IMR-90 (cell line): ENCODE results near the gene OR6F1.

Experiments
- BHLHE40 ChIP-seq: fragments of 150-350 bp; IDR thresholded peaks from 2 replicates; pipeline ENCODE4 v1.6.1; 2016; ENCODE audit warnings: mild to moderate bottlenecking, low read depth, low read length
- POLR2A ChIP-seq: IDR thresholded peaks from 2 replicates; pipeline ENCODE4 v1.6.1; 2012; ENCODE audit warnings: mild to moderate bottlenecking, low read depth, low read length
- RAD21 ChIP-seq: IDR thresholded peaks from 2 replicates; pipeline ENCODE4 v1.6.1; 2012; ENCODE audit warnings: low read length, improper control_type of control experiment
- RCOR1 ChIP-seq: IDR thresholded peaks from 2 replicates; pipeline ENCODE4 v1.6.1; 2012; ENCODE audit warnings: mild to moderate bottlenecking, low read length, improper control_type of control experiment; ENCODE audit not compliant: insufficient replicate concordance
- TF ChIP-seq, protein P1 (sequence below): fragments of 150-350 bp; IDR thresholded peaks from 2 replicates; pipeline ENCODE4 v1.6.1; 2017; ENCODE audit warnings: mild to moderate bottlenecking, antibody characterized with exemption, low read length, low read depth
- TF ChIP-seq, protein P2 (sequence below): conservative IDR thresholded peaks from 2 replicates; pipeline ENCODE4 v1.5.1; 2012; ENCODE audit warnings: mild to moderate bottlenecking, low read depth, low read length, improper control_type of control experiment

DNA sequence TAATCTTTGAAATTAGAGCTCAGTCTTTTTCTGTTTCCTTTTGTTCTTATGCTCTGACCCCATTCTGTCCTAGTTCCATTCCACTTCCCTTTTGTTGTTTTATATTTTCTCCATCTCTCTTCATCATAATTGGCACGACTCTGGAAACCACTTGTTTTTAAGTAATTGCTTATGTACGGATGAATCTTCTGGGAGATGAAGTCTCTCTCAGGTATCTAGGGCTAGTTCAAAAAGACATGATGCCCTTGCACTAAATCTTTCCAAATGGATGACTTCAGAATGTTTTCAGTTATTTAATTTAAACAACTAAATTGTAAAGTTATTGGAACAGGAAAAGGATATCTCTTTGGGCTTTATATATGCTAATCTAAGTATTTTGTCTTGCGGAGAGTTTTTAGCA, at the start of gene OR6F1:
- TF ChIP-seq, protein P1, sequence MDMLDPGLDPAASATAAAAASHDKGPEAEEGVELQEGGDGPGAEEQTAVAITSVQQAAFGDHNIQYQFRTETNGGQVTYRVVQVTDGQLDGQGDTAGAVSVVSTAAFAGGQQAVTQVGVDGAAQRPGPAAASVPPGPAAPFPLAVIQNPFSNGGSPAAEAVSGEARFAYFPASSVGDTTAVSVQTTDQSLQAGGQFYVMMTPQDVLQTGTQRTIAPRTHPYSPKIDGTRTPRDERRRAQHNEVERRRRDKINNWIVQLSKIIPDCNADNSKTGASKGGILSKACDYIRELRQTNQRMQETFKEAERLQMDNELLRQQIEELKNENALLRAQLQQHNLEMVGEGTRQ: no peak
- TF ChIP-seq, protein P2, sequence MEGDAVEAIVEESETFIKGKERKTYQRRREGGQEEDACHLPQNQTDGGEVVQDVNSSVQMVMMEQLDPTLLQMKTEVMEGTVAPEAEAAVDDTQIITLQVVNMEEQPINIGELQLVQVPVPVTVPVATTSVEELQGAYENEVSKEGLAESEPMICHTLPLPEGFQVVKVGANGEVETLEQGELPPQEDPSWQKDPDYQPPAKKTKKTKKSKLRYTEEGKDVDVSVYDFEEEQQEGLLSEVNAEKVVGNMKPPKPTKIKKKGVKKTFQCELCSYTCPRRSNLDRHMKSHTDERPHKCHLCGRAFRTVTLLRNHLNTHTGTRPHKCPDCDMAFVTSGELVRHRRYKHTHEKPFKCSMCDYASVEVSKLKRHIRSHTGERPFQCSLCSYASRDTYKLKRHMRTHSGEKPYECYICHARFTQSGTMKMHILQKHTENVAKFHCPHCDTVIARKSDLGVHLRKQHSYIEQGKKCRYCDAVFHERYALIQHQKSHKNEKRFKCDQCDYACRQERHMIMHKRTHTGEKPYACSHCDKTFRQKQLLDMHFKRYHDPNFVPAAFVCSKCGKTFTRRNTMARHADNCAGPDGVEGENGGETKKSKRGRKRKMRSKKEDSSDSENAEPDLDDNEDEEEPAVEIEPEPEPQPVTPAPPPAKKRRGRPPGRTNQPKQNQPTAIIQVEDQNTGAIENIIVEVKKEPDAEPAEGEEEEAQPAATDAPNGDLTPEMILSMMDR: no peak
- no peak for TF ChIP-seq POLR2A
- no peak for TF ChIP-seq BHLHE40
- TF ChIP-seq RCOR1: no peak
- no peak for TF ChIP-seq RAD21
